Lung (tissue), 12 donors: ENCODE results near the gene TBCK. TPM values are rescaled to one million over a fixed set of nuclear protein-coding genes. Genes with fewer than 3 reads are reported as not detected.

Experiments
- ATAC-seq: fragments of 200-7000 bp; cut with Tn5 transposase; one replicate; pipeline ENCODE4 v1.9.1; 2020; ENCODE audit warnings: moderate number of reproducible peaks; ENCODE audit not compliant: insufficient read depth, low FRiP score
- DNase-seq, 3 donors: peaks; one replicate each; pipeline ENCODE4 v3.0.0-alpha.2; 2013 to 2017
- H3K27ac ChIP-seq, 2 donors: one replicate each; pipeline ENCODE4 v1.5.1; 2013; ENCODE audit warnings: mild to moderate bottlenecking in 2 of 2, moderate library complexity in 2 of 2, control low read depth in 1 of 2, inconsistent platforms in 1 of 2, low read depth in 1 of 2, low read length in 1 of 2
- H3K27me3 ChIP-seq, 3 donors: one replicate each; pipeline ENCODE4 v1.5.1; 2013; ENCODE audit warnings: low read length in 2 of 3; ENCODE audit not compliant: control insufficient read depth in 3 of 3, insufficient read depth in 3 of 3
- H3K36me3 ChIP-seq, 4 donors: one replicate each; pipeline ENCODE4 v1.5.1; 2013; ENCODE audit warnings: low read length in 4 of 4, mild to moderate bottlenecking in 1 of 4, moderate library complexity in 1 of 4; ENCODE audit not compliant: control insufficient read depth in 4 of 4, insufficient read depth in 4 of 4
- H3K4me1 ChIP-seq, 5 donors: one replicate each; pipeline ENCODE4 v1.5.1; 2013; ENCODE audit warnings: low read length in 5 of 5, mild to moderate bottlenecking in 2 of 5, moderate library complexity in 1 of 5; ENCODE audit not compliant: control insufficient read depth in 5 of 5, insufficient read depth in 5 of 5
- H3K4me3 ChIP-seq: one replicate; pipeline ENCODE4 v1.5.1; 2013; ENCODE audit warnings: mild to moderate bottlenecking, control low read depth, moderate library complexity
- H3K9ac ChIP-seq, 2 donors: one replicate each; pipeline ENCODE4 v1.5.1; 2013; ENCODE audit warnings: low read length in 2 of 2, control low read depth in 1 of 2; ENCODE audit not compliant: insufficient read depth in 1 of 2
- H3K9me3 ChIP-seq, 4 donors: one replicate each; pipeline ENCODE4 v1.5.1; 2013; ENCODE audit warnings: low read length in 3 of 4, mild to moderate bottlenecking in 1 of 4, moderate library complexity in 1 of 4; ENCODE audit not compliant: control insufficient read depth in 4 of 4, insufficient read depth in 3 of 4
- WGBS, 2 donors: extraction: QIAGEN DNeasy Blood & Tissue Kit; methylation state at CpG; one replicate each; pipeline ENCODE4 v1.1.7; 2013; 5-methylcytosine and 5-hydroxymethylcytosine counted together
- polyA plus RNA-seq, 2 donors: library from polyadenylated mRNA; stranded (reverse); fragments of 200-250 nt; gene quantifications; one replicate each; pipeline ENCODE4 v1.2.1, GENCODE V29; 2013
- total RNA-seq, 2 donors: library from RNA; depleted of rRNA in 1 of 2; stranded (reverse); fragments of >200 nt in 1 of 2; gene quantifications; one replicate each; pipeline ENCODE4 v1.2.1, GENCODE V29; 2014 to 2021
- TF ChIP-seq, protein P1 (sequence below): IDR thresholded peaks from 2 replicates; pipeline ENCODE4 v1.5.1; 2012; ENCODE audit warnings: mild to moderate bottlenecking; ENCODE audit errors: control extremely low read depth, extremely low read depth
- donor health status: control.
- donor health status: control.
- donor health status: Bipolar disorder and iron deficiency.
- donor health status: healthy.
- donor health status: DM: yes; HTN: yes; CAD: no.

The TBCK gene
- total and polyA plus RNA-seq, 4 donors: 6.7 to 71.2 (median 18.6) TPM

DNA sequence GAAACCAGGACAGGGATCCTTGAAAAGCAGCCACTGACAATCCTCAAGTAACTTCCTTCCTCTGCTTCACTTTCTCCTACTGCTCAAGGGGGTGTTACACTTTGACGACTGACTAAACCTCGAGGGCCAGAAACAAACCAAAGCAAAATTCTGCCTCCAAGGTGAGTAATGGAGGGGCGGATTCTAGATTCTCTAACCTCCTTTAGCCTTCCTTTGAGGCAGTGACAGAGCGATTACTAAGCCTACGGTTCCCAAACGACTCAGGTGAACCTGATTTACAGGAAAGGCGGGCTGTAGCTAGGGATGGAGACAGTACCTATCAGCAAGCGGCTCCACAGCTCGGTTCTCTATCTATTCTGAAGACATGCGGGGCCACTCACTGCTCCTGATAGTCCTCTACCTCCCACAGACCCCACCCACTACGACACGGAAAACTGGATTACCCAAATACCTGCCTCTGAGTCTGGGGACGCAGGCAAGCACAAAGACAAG lies 487 bp downstream of the TBCK start:
- ATAC-seq: peak; percentile 35
- TF ChIP-seq, protein P1, sequence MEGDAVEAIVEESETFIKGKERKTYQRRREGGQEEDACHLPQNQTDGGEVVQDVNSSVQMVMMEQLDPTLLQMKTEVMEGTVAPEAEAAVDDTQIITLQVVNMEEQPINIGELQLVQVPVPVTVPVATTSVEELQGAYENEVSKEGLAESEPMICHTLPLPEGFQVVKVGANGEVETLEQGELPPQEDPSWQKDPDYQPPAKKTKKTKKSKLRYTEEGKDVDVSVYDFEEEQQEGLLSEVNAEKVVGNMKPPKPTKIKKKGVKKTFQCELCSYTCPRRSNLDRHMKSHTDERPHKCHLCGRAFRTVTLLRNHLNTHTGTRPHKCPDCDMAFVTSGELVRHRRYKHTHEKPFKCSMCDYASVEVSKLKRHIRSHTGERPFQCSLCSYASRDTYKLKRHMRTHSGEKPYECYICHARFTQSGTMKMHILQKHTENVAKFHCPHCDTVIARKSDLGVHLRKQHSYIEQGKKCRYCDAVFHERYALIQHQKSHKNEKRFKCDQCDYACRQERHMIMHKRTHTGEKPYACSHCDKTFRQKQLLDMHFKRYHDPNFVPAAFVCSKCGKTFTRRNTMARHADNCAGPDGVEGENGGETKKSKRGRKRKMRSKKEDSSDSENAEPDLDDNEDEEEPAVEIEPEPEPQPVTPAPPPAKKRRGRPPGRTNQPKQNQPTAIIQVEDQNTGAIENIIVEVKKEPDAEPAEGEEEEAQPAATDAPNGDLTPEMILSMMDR: no peak
- Histone ChIP-seq H3K36me3 (peaks cover 0 to 4% (median 0%) of the 10 kb centered on the region in 4 donors), H3K9me3 (no peaks in the 10 kb centered on the region), H3K27me3 (no peaks in the 10 kb centered on the region), H3K4me1 (peaks cover 0 to 31% (median 6%) of the 10 kb centered on the region in 5 donors), H3K4me3 (peak overlapping the region; percentile 86), H3K9ac (peak overlapping the region; percentile 94 to 99), H3K27ac (peak overlapping the region; percentile 93 to 97)
- peak in 1 of 3 donors; percentile 45 for DNase-seq
- WGBS, 2 donors: 0 to 1% methylated on average over 13 of the region's 13 CpGs

DNA sequence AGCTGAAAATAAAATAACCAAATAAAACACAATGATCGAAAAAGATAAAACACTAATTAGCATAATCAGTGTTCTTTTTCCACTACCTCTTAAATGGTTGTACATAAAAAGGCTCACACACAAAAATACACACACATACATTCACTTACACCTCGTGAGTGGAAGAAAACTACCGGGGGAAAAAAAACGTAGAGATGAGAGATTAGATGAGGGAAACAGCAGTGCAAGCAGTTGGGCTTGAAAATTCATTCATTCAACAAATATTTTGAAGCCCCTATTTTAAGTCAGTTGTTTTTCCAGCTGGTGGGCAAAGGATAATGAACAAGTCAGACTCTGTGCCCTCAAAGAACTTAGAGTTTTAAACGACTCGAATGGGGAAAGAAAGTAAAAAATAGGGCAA lies 1.0 kb downstream of the TBCK start:
- ATAC-seq: no peak
- no peak overlapping the region for H3K4me3 ChIP-seq
- peaks cover 0 to 4% (median 0%) of the 10 kb centered on the region in 4 donors for H3K36me3 ChIP-seq
- H3K4me1 ChIP-seq: peaks cover 0 to 31% (median 6%) of the 10 kb centered on the region in 5 donors
- 32 to 39% methylated on average over 6 of the region's 6 CpGs for WGBS, 2 donors
- no peak overlapping the region for H3K27ac ChIP-seq
- H3K9ac ChIP-seq: peak overlapping the region; percentile 94 to 99
- H3K27me3 ChIP-seq: no peaks in the 10 kb centered on the region
- no peaks in the 10 kb centered on the region for H3K9me3 ChIP-seq
- TF ChIP-seq, protein P1: no peak
- peak in 1 of 3 donors; percentile 3 for DNase-seq

GRCh38 chr4:106312997-106313522 lies 2.9 kb downstream of the TBCK start:
- 88 to 91% methylated on average over 3 of the region's 3 CpGs for WGBS, 2 donors

More at GRCh38 chr4:106312997-106313522, 2.9 kb downstream of the TBCK start:
- Histone ChIP-seq H3K27ac (no peak overlapping the region), H3K9ac (no peak overlapping the region), H3K9me3 (no peaks in the 10 kb centered on the region), H3K36me3 (peaks cover 0 to 7% (median 2%) of the 10 kb centered on the region in 4 donors), H3K4me1 (peaks cover 0 to 31% (median 6%) of the 10 kb centered on the region in 5 donors), H3K4me3 (no peak overlapping the region), H3K27me3 (no peaks in the 10 kb centered on the region)
- DNase-seq (no peak), ATAC-seq (no peak)
- TF ChIP-seq, protein P1: no peak
